Measurements from ENCODE around the gene DLGAP1.

Gene DLGAP1

DNA sequence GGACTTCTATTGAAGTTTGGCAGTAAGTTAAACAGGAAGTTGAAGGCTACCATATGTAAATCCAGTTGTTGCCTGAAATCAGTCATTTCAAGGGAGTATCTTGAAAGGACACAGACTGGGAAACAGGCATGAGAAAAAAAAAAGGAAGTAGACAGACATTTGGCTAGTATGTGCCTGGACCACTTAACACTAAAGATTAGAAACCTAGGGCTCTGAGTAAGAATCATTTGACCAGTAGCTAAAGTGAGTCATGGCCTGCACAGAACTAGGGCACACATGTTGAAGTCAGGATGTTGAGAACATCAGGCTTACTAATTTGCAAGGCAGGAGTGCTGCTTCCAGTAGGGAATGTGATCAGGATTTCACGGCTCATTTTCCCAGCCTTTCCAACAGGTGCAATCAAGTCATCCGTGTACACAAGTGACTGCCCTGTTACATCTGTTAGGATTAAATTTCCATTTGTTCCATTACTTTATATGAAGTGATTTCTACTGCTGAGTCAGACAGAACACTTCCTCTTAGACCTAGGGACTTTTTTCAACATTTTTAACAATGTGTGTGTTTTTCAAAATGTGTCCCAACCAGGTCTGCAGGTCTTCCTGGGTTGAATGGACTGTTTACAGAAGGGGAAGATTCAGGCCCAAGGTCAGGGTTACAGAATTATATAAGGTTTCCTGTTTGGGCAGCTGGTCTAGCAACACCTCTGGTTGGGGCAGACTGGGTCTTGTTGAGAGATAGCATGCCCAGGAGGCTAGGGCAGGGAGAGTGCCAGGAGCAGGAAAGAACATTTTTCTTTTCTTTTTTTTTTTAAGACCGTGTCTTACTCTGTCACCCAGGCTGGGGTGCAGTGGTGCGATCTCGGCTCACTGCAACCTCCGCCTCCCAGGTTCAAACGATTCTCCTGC is 859.5 kb downstream of the DLGAP1 start:
- Histone ChIP-seq H3K9me2 (ENCODE audit: low read depth, low read length) (no peaks in the 10 kb centered on the region), H3K9me3 (ENCODE audit: low read length) (no peaks in the 10 kb centered on the region), H3K27ac (ENCODE audit: low read depth, low read length, poor library complexity, severe bottlenecking) (peak overlapping the region; percentile 95), H3K4me1 (ENCODE audit: insufficient read depth, low read length, severe bottlenecking) (peaks cover 50% of the 10 kb centered on the region), H3K36me3 (ENCODE audit: insufficient read depth, low read length) (0 out of 2 replicates have a peak, but pooled peaks cover 5% of the 10 kb centered on the region), H3K9ac (ENCODE audit: low read length) (peak overlapping the region; percentile 95), H3K79me2 (ENCODE audit: insufficient read depth, low read length) (no peaks in the 10 kb centered on the region), H3K27me3 (ENCODE audit: insufficient read depth, low read length) (no peaks in the 10 kb centered on the region), H3F3A (ENCODE audit: insufficient read depth, low read length) (no peaks in the 10 kb centered on the region), H4K20me1 (ENCODE audit: insufficient read depth, low read length) (no peaks in the 10 kb centered on the region), H3K4me2 (ENCODE audit: low read length) (peak overlapping the region; percentile 90), H3K4me3 (ENCODE audit: low read depth, low read length, poor library complexity, severe bottlenecking) (peak overlapping the region; percentile 73), H2AFZ (ENCODE audit: low read length) (no peak overlapping the region)
- no peak for TF ChIP-seq EZH2 (IDR thresholded peaks at IDR 0.05; ENCODE audit: borderline replicate concordance, low read length)
- TF ChIP-seq, protein P1, sequence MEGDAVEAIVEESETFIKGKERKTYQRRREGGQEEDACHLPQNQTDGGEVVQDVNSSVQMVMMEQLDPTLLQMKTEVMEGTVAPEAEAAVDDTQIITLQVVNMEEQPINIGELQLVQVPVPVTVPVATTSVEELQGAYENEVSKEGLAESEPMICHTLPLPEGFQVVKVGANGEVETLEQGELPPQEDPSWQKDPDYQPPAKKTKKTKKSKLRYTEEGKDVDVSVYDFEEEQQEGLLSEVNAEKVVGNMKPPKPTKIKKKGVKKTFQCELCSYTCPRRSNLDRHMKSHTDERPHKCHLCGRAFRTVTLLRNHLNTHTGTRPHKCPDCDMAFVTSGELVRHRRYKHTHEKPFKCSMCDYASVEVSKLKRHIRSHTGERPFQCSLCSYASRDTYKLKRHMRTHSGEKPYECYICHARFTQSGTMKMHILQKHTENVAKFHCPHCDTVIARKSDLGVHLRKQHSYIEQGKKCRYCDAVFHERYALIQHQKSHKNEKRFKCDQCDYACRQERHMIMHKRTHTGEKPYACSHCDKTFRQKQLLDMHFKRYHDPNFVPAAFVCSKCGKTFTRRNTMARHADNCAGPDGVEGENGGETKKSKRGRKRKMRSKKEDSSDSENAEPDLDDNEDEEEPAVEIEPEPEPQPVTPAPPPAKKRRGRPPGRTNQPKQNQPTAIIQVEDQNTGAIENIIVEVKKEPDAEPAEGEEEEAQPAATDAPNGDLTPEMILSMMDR (IDR thresholded peaks at IDR 0.05; ENCODE audit: low read length), result no peak

DNA sequence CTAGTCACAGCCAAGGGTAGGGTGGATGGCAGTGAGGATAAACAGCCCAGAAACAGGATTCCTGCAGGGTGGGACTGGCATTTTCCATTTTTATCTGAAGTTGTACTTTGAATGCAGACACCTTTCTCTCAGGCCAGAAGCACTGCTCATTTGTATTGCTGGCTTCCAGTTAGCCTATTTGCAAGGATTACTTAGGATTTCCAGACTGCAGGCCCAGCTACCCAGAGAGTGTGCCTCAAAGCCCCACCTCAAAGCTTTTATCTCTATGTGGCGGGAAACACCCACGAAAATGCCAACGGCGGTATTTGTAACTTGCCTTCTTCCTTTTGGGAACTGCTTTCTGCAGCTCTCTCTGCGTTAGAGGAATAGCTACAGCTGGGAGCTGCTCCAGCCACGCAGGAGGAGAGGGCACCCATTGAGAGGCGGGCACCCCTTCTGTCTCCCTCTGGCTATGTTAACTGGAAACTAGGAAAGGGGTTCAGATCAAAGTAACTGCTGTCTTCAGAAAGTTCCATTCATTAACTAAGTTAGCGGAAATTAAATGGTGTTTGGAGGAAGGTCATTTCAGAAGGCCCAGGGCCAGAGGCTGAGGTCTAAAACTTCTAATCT is 860.2 kb downstream of the DLGAP1 start:
- Histone ChIP-seq H3K9me3 (ENCODE audit: low read length) (no peaks in the 10 kb centered on the region), H3K9ac (ENCODE audit: low read length) (peak overlapping the region; percentile 95), H3K4me1 (ENCODE audit: insufficient read depth, low read length, severe bottlenecking) (peaks cover 56% of the 10 kb centered on the region), H4K20me1 (ENCODE audit: insufficient read depth, low read length) (no peaks in the 10 kb centered on the region), H3K27ac (ENCODE audit: low read depth, low read length, poor library complexity, severe bottlenecking) (peak overlapping the region; percentile 95), H3K9me2 (ENCODE audit: low read depth, low read length) (no peaks in the 10 kb centered on the region), H3K4me2 (ENCODE audit: low read length) (peak overlapping the region; percentile 90), H3K4me3 (ENCODE audit: low read depth, low read length, poor library complexity, severe bottlenecking) (peak overlapping the region; percentile 73), H2AFZ (ENCODE audit: low read length) (no peak overlapping the region), H3K27me3 (ENCODE audit: insufficient read depth, low read length) (no peaks in the 10 kb centered on the region), H3K79me2 (ENCODE audit: insufficient read depth, low read length) (no peaks in the 10 kb centered on the region), H3F3A (ENCODE audit: insufficient read depth, low read length) (no peaks in the 10 kb centered on the region), H3K36me3 (ENCODE audit: insufficient read depth, low read length) (0 out of 2 replicates have a peak, but pooled peaks cover 5% of the 10 kb centered on the region)
- TF ChIP-seq EZH2 (IDR thresholded peaks at IDR 0.05; ENCODE audit: borderline replicate concordance, low read length), result no peak
- TF ChIP-seq, protein P1 (IDR thresholded peaks at IDR 0.05; ENCODE audit: low read length), result no peak

GRCh38 chr18:3593904-3594759 is 861.0 kb downstream of the DLGAP1 start:
- Histone ChIP-seq H3K27ac (ENCODE audit: low read depth, low read length, poor library complexity, severe bottlenecking) (peak overlapping the region; percentile 95), H3K9me2 (ENCODE audit: low read depth, low read length) (no peaks in the 10 kb centered on the region), H3F3A (ENCODE audit: insufficient read depth, low read length) (no peaks in the 10 kb centered on the region), H4K20me1 (ENCODE audit: insufficient read depth, low read length) (no peaks in the 10 kb centered on the region), H3K4me3 (ENCODE audit: low read depth, low read length, poor library complexity, severe bottlenecking) (peak overlapping the region; percentile 73), H3K27me3 (ENCODE audit: insufficient read depth, low read length) (no peaks in the 10 kb centered on the region), H3K9ac (ENCODE audit: low read length) (peak overlapping the region; percentile 95), H3K4me2 (ENCODE audit: low read length) (peak overlapping the region; percentile 90), H3K36me3 (ENCODE audit: insufficient read depth, low read length) (0 out of 2 replicates have a peak, but pooled peaks cover 5% of the 10 kb centered on the region), H2AFZ (ENCODE audit: low read length) (no peak overlapping the region), H3K4me1 (ENCODE audit: insufficient read depth, low read length, severe bottlenecking) (peaks cover 56% of the 10 kb centered on the region), H3K79me2 (ENCODE audit: insufficient read depth, low read length) (no peaks in the 10 kb centered on the region), H3K9me3 (ENCODE audit: low read length) (no peaks in the 10 kb centered on the region)
- TF ChIP-seq EZH2 (IDR thresholded peaks at IDR 0.05; ENCODE audit: borderline replicate concordance, low read length), result no peak
- TF ChIP-seq, protein P1 (IDR thresholded peaks at IDR 0.05; ENCODE audit: low read length), result peak; percentile 51

Data from OCI-LY1 (cell line).